ENCODE results near the gene ZNF787. TPM values are rescaled to one million over a fixed set of nuclear protein-coding genes. Genes with fewer than 3 reads are reported as not detected.

The ZNF787 gene
- total and polyA plus RNA-seq, 2 of the 4 experiments (the other 2 are of a cell fraction): 4.8 to 11.2 TPM

GRCh38 chr19:56145698-56146097 is 24.6 kb upstream of the ZNF787 start:
- Histone ChIP-seq H2AK5ac (ENCODE audit: low read depth, low read length) (no peak overlapping the region), H3K9ac (ENCODE audit: low read depth, low read length) (no peak overlapping the region), H3K56ac (ENCODE audit: extremely low read depth, insufficient read depth, low read length) (no peak overlapping the region), H3K4ac (ENCODE audit: low read depth, low read length) (no peak overlapping the region), H3K36me3 (ENCODE audit: control insufficient read depth, insufficient read depth, low read length) (peaks cover 32% of the 10 kb centered on the region), H4K91ac (ENCODE audit: insufficient read depth, low read depth, low read length) (no peak overlapping the region), H2BK120ac (ENCODE audit: low read depth, low read length) (no peak overlapping the region), H3K14ac (replicated peaks; ENCODE audit: low read depth, low read length) (no peak overlapping the region), H3K27ac (ENCODE audit: insufficient read depth, low read length) (no peak overlapping the region), H2BK5ac (ENCODE audit: low read depth, low read length, poor library complexity, severe bottlenecking) (no peak overlapping the region), H2BK15ac (ENCODE audit: low read depth, low read length) (no peak overlapping the region), H3K9me1 (ENCODE audit: insufficient read depth, low read length) (peaks cover 21% of the 10 kb centered on the region; the same call in 1 of the 2 replicates), H3K79me1 (ENCODE audit: low read depth in 1 of 2, low read length in 2 of 2) (peaks cover 30 to 51% of the 10 kb centered on the region in 2 experiments), H3K4me2 (ENCODE audit: low read depth, low read length) (no peak overlapping the region), H3K27me3 (ENCODE audit: control insufficient read depth, insufficient read depth, low read length) (no peaks in the 10 kb centered on the region), H4K5ac (ENCODE audit: low read depth, low read length) (no peak overlapping the region), H2AFZ (replicated peaks; ENCODE audit: low read length, poor library complexity) (no peak overlapping the region), H2AK9ac (replicated peaks; ENCODE audit: low read depth, low read length, poor library complexity) (no peak overlapping the region), H3K4me3 (ENCODE audit: insufficient read depth, low read depth, low read length) (no peak overlapping the region), H3K23ac (ENCODE audit: low read depth, low read length) (no peak overlapping the region), H3K18ac (ENCODE audit: low read depth, low read length) (no peak overlapping the region), H3K9me3 (ENCODE audit: control insufficient read depth, insufficient read depth, low read length) (no peaks in the 10 kb centered on the region), H3K4me1 (ENCODE audit: control insufficient read depth, insufficient read depth, low read length) (no peaks in the 10 kb centered on the region; the same call in 1 of the 2 replicates), H4K20me1 (ENCODE audit: insufficient read depth, low read length) (peaks cover 10% of the 10 kb centered on the region), H4K8ac (ENCODE audit: low read depth in 2 of 2, low read length in 2 of 2) (no peak overlapping the region), H2BK20ac (ENCODE audit: low read depth, low read length) (no peak overlapping the region)
- in situ Hi-C loops (cut with MboI; ENCODE audit: low sequenced_read_pairs) (loop anchor here (25.0 kb wide), 2 partner anchors 458 to 1683 kb away; partner anchors contain the start of genes CDC42EP5, EPN1 and LENG9), dilution Hi-C loops (cut with HindIII; ENCODE audit: low sequenced_read_pairs, unreplicated experiment) (no loop called here), intact Hi-C loops (cut with micrococcal nuclease) (no loop called here)
- no TSS peak for BruUV-seq (replicated peaks)
- 96% methylated on average over 3 of the region's 10 CpGs; no CpG with 5 or more reads in 1 of the 2 experiments for WGBS, 2 experiments (ENCODE audit: extremely low coverage in 2 of 2, insufficient read length in 1 of 2)
- ChIA-PET POLR2A (ENCODE audit: unreplicated experiment) (no interaction called here), CTCF (interaction anchor here (0.6 kb wide), 3 partner anchors 70 to 434 kb away, joined by 4 to 5 read pairs (median 5); no protein-coding TSS in a partner anchor)
- TF ChIP-seq MAZ (IDR thresholded peaks at IDR 0.05; ENCODE audit: borderline replicate concordance, low read depth, low read length) (no peak), BHLHE40 (IDR thresholded peaks at IDR 0.05; ENCODE audit: low read depth, low read length) (no peak)
- ATAC-seq (ENCODE audit: low read depth) (no peak), DNase-seq (no peak)

All from IMR-90 (cell line).